Stimulated activated CD8-positive, alpha-beta memory T cell treated with anti-CD3 and anti-CD28 coated beads, Interleukin-7, amount 100 ng/mL, for 1 hour (primary cell): ENCODE data around the gene RBM15B.

ENCODE experiments used
- DNase-seq, 2 donors: peaks; one replicate each; pipeline ENCODE4 v3.0.0-alpha.2; 2020; ENCODE audit warnings: low read depth in 2 of 2

RBM15B gene

DNA sequence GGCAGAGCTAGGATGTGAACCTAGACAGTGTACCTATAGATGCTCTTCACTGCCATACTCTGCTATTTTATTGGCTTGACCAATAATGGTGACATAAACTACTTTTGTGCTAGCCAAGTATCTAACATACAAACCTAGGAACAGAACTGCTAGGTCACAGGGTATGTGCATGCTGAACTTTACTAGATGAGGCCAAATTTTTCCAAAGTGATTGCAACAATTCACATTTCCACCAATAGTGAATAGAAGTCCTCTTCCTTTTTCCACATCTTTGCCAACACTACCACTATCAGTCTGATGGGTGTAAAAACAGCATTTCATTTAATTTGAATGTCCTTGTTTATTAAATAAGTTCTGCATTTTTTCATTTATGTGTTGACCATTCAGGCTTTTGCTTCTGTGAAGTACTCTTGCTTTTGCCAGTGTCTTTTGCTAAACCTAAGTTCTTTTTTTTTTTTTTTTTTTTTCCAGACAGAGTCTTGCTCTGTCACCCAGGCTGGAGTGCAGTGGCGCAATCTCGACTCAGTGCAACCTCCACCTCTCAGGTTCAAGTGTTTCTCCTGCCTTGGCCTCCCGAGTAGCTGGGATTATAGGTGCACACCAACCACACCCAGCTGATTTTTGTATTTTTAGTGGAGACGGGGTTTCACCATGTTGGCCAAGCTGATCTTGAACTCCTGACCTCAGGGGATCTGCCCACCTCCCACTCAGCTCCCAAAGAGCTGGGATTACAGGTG is 54.6 kb downstream of the RBM15B start:
- no peak for DNase-seq
